ENCODE data around the gene PIGR. TPM values are rescaled to one million over a fixed set of nuclear protein-coding genes. Genes with fewer than 3 reads are reported as not detected.

PIGR gene
- total RNA-seq, 1 experiment from 2014 or later: not detected

GRCh38 chr1:206958144-206958543, 11.9 kb upstream of the PIGR start:
- Mint-ChIP-seq H3K27ac (no peak overlapping the region), H3K27me3 (ENCODE audit: low read depth) (peaks cover 13% of the 10 kb centered on the region), H3K36me3 (ENCODE audit: insufficient read depth in 1 of 3, low read depth in 3 of 3) (no peaks in the 10 kb centered on the region), H3K4me3 (no peak overlapping the region), H3K9me3 (no peaks in the 10 kb centered on the region), H3K4me1 (peaks cover 0 to 6% of the 10 kb centered on the region in 2 experiments; a peak in 2 of 4 replicates)
- no peak overlapping the region for H4K5ac ChIP-seq (ENCODE audit: insufficient read length, low read depth, low read length)
- H2BK12ac ChIP-seq (ENCODE audit: insufficient read length, low read depth, low read length): no peak overlapping the region
- no peak overlapping the region for H3K4me2 ChIP-seq (ENCODE audit: insufficient read depth, insufficient read length, low read length)
- H4K91ac ChIP-seq (ENCODE audit: insufficient read length, low read depth, low read length): no peak overlapping the region
- no peak overlapping the region for H3K4ac ChIP-seq (ENCODE audit: low read depth, low read length)
- H3K18ac ChIP-seq (ENCODE audit: insufficient read length, low read depth, low read length): no peak overlapping the region
- H3K79me2 ChIP-seq (ENCODE audit: insufficient read depth, low read length): no peaks in the 10 kb centered on the region
- H3K9ac ChIP-seq (ENCODE audit: extremely low read depth, insufficient read length, low read length): no peak overlapping the region
- no peak overlapping the region for H2AK5ac ChIP-seq (ENCODE audit: insufficient read length, low read length)
- H3K9me3 ChIP-seq (ENCODE audit: control insufficient read depth, low read depth, low read length): no peaks in the 10 kb centered on the region
- no peak overlapping the region for H4K8ac ChIP-seq (replicated peaks; ENCODE audit: insufficient read length, low read depth, low read length)
- H2BK20ac ChIP-seq (ENCODE audit: low read depth, low read length, poor library complexity, severe bottlenecking): no peak overlapping the region
- no peak overlapping the region for H2BK15ac ChIP-seq (ENCODE audit: low read depth, low read length)
- no peak for DNase-seq
- no peaks in the 10 kb centered on the region for H3K23me2 ChIP-seq (ENCODE audit: insufficient read length, low read depth, low read length, poor library complexity, severe bottlenecking)
- no peaks in the 10 kb centered on the region for H4K20me1 ChIP-seq (ENCODE audit: control insufficient read depth, insufficient read depth, insufficient read length)
- no peak overlapping the region for H2BK120ac ChIP-seq (ENCODE audit: low read depth, low read length, poor library complexity, severe bottlenecking)
- H3T11ph ChIP-seq (ENCODE audit: low read length): no peak overlapping the region
- no peak overlapping the region for H2AFZ ChIP-seq (ENCODE audit: low read length)
- no peaks in the 10 kb centered on the region for H3K4me1 ChIP-seq (ENCODE audit: insufficient read depth, low read length)
- no CpG with 5 or more reads among the region's 2 CpGs for WGBS (ENCODE audit: extremely low coverage, insufficient read length, low lambda C conversion rate)
- H3K27ac ChIP-seq (ENCODE audit: insufficient read length, low read depth, low read length): no peak overlapping the region
- TF ChIP-seq, protein P1, sequence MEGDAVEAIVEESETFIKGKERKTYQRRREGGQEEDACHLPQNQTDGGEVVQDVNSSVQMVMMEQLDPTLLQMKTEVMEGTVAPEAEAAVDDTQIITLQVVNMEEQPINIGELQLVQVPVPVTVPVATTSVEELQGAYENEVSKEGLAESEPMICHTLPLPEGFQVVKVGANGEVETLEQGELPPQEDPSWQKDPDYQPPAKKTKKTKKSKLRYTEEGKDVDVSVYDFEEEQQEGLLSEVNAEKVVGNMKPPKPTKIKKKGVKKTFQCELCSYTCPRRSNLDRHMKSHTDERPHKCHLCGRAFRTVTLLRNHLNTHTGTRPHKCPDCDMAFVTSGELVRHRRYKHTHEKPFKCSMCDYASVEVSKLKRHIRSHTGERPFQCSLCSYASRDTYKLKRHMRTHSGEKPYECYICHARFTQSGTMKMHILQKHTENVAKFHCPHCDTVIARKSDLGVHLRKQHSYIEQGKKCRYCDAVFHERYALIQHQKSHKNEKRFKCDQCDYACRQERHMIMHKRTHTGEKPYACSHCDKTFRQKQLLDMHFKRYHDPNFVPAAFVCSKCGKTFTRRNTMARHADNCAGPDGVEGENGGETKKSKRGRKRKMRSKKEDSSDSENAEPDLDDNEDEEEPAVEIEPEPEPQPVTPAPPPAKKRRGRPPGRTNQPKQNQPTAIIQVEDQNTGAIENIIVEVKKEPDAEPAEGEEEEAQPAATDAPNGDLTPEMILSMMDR (conservative IDR thresholded peaks at IDR 0.05): no peak
- H3K23ac ChIP-seq (ENCODE audit: insufficient read length, low read depth, low read length): no peak overlapping the region
- no peak overlapping the region for H2BK5ac ChIP-seq (ENCODE audit: insufficient read length, low read length)
- H3K27me3 ChIP-seq (ENCODE audit: insufficient read depth, low read length): no peaks in the 10 kb centered on the region
- H3K14ac ChIP-seq (ENCODE audit: insufficient read depth, low read length): no peak overlapping the region
- no peaks in the 10 kb centered on the region for H3K79me1 ChIP-seq (ENCODE audit: insufficient read depth, low read depth, low read length, poor library complexity, severe bottlenecking)
- no peak overlapping the region for H3K56ac ChIP-seq (ENCODE audit: insufficient read length, low read depth, low read length)

All from H9 (cell line).